PC-9 (cell line): Measurements from ENCODE around the gene MED26. TPM values are rescaled to one million over a fixed set of nuclear protein-coding genes. Genes with fewer than 3 reads are reported as not detected.

Experiments
- BruUV-seq: library from RNA; stranded (reverse); fragments of 400-500 nt; replicated peaks from 2 replicates; lab custom pipeline; 2021; lab: Mats Ljungman, UMichigan
- CTCF ChIA-PET: fragments of 300-600 bp; sonication (Branson Sonifier 250); formaldehyde crosslinking; loops from one replicate; lab custom pipeline; 2022; ENCODE audit warnings: antibody characterized with exemption; lab: Charles Lee
- POLR2A ChIA-PET: fragments of 300-600 bp; sonication (Branson Sonifier 250); formaldehyde crosslinking; loops from one replicate; lab custom pipeline; 2022; ENCODE audit warnings: antibody characterized with exemption; ENCODE audit not compliant: unreplicated experiment; lab: Charles Lee
- DNase-seq, 2 experiments: peaks; one replicate each; pipeline versions ENCODE4 v3.0.0 to v3.0.0-alpha.2; 2015 to 2022; ENCODE audit warnings: mixed read lengths in 1 of 2
- H2AFZ ChIP-seq: fragments of 200-600 bp; sonication (generic); 2 replicates; pipeline ENCODE4 v1.8.1; 2017; ENCODE audit warnings: antibody characterized with exemption
- H3F3A ChIP-seq: fragments of 200-600 bp; sonication (generic); 2 replicates; pipeline ENCODE4 v1.8.1; 2017; ENCODE audit warnings: antibody characterized with exemption, mild to moderate bottlenecking, low read depth; ENCODE audit not compliant: insufficient read depth
- H3K27ac ChIP-seq: fragments of 200-600 bp; sonication (generic); 2 replicates; pipeline ENCODE4 v1.6.1; 2016; ENCODE audit warnings: mixed run types
- H3K27me3 ChIP-seq: fragments of 200-600 bp; sonication (generic); 2 replicates; pipeline ENCODE4 v1.6.1; 2016; ENCODE audit warnings: low read depth, mixed run types; ENCODE audit not compliant: insufficient read depth
- H3K36me3 ChIP-seq: fragments of 200-600 bp; sonication (generic); 2 replicates; pipeline ENCODE4 v1.6.1; 2016; ENCODE audit warnings: low read depth, mixed run types
- H3K4me1 ChIP-seq: fragments of 200-600 bp; sonication (generic); replicated peaks from 2 replicates; pipeline ENCODE4 v1.6.1; 2016; ENCODE audit warnings: mixed run types; ENCODE audit not compliant: insufficient read depth
- H3K4me2 ChIP-seq: fragments of 200-600 bp; sonication (generic); 2 replicates; pipeline ENCODE4 v1.6.1; 2017; ENCODE audit warnings: mixed run types
- H3K4me3 ChIP-seq: fragments of 200-600 bp; sonication (generic); 2 replicates; pipeline ENCODE4 v1.6.1; 2016; ENCODE audit warnings: mixed run types
- H3K79me2 ChIP-seq: fragments of 200-600 bp; sonication (generic); 2 replicates; pipeline ENCODE4 v1.6.1; 2017; ENCODE audit warnings: low read depth, mixed run types
- H3K9me2 ChIP-seq: fragments of 200-600 bp; sonication (generic); 2 replicates; pipeline ENCODE4 v1.8.1; 2017; ENCODE audit warnings: mild to moderate bottlenecking; ENCODE audit not compliant: insufficient read depth
- H3K9me3 ChIP-seq: fragments of 200-600 bp; sonication (generic); 2 replicates; pipeline ENCODE4 v1.8.1; 2016; ENCODE audit warnings: low read depth; ENCODE audit not compliant: insufficient read depth
- H4K20me1 ChIP-seq: fragments of 200-600 bp; sonication (generic); 2 replicates; pipeline ENCODE4 v1.8.1; 2017; ENCODE audit not compliant: insufficient read depth
- CTCF ChIP-seq: fragments of 200-600 bp; sonication (generic); conservative IDR thresholded peaks from 2 replicates; pipeline ENCODE4 v1.6.1; 2017; ENCODE audit warnings: mixed run types, antibody characterized with exemption, mild to moderate bottlenecking, moderate library complexity
- EZH2 ChIP-seq: fragments of 200-600 bp; sonication (generic); IDR thresholded peaks from 2 replicates; pipeline ENCODE4 v1.8.0; 2017; ENCODE audit warnings: antibody characterized with exemption, low read depth
- intact Hi-C: fragments of 100-400 bp; cut with micrococcal nuclease; formaldehyde crosslinking; loops from one replicate; pipeline ENCODE4 v1.10.0; 2022; ENCODE audit not compliant: unreplicated experiment
- total RNA-seq: library from RNA; stranded (reverse); gene quantifications from 2 replicates; pipeline ENCODE4 v1.2.3, GENCODE V29; 2021

Gene MED26
- total RNA-seq, 1 experiment from 2014 or later = 11.9 TPM

- Histone ChIP-seq H3K79me2 (no peaks in the 10 kb centered on the region), H3K4me1 (no peaks in the 10 kb centered on the region), H3K27ac (no peak overlapping the region), H2AFZ (no peak overlapping the region), H3K36me3 (peaks cover 32% of the 10 kb centered on the region), H4K20me1 (peaks cover 53% of the 10 kb centered on the region), H3K27me3 (no peaks in the 10 kb centered on the region), H3K4me2 (no peak overlapping the region), H3K9me3 (no peaks in the 10 kb centered on the region), H3K9me2 (no peaks in the 10 kb centered on the region), H3K4me3 (no peak overlapping the region), H3F3A (peaks cover 16% of the 10 kb centered on the region; the same call in 1 of the 2 replicates)
- TSS peak; percentile 12 for BruUV-seq
- DNase-seq = peak in 1 of 2 experiments; percentile 45
- CTCF ChIA-PET = interaction anchor here (0.6 kb wide), 1 partner anchor 88 kb away, joined by 8 read pairs; no protein-coding TSS in a partner anchor
- POLR2A ChIA-PET = interaction anchor here (0.5 kb wide), 1 partner anchor 145 kb away, joined by 3 read pairs; no protein-coding TSS in a partner anchor
- TF ChIP-seq CTCF = no peak
- TF ChIP-seq EZH2 = no peak
- intact Hi-C loops = no loop called here
Observed at GRCh38 chr19:16527334-16527935, 100.6 kb downstream of the MED26 start.

- BruUV-seq = no TSS peak
- H4K20me1 ChIP-seq = peaks cover 51% of the 10 kb centered on the region
- no peak overlapping the region for H3K4me2 ChIP-seq
- H3K79me2 ChIP-seq = no peaks in the 10 kb centered on the region
- no peak overlapping the region for H3K27ac ChIP-seq
- POLR2A ChIA-PET = no interaction called here
- intact Hi-C loops = no loop called here
- peaks cover 21% of the 10 kb centered on the region for H3K36me3 ChIP-seq
- H3K9me2 ChIP-seq = no peaks in the 10 kb centered on the region
- no peaks in the 10 kb centered on the region for H3K9me3 ChIP-seq
- TF ChIP-seq CTCF (no peak), EZH2 (no peak)
- no peak overlapping the region for H2AFZ ChIP-seq
- no peaks in the 10 kb centered on the region for H3K4me1 ChIP-seq
- CTCF ChIA-PET = no interaction called here
- no peak for DNase-seq
- peaks cover 16% of the 10 kb centered on the region; the same call in 1 of the 2 replicates for H3F3A ChIP-seq
- no peaks in the 10 kb centered on the region for H3K27me3 ChIP-seq
- H3K4me3 ChIP-seq = no peak overlapping the region
Observed at GRCh38 chr19:16525751-16526481, 102.1 kb downstream of the MED26 start.

GRCh38 chr19:16524991-16525734 lies 102.8 kb downstream of the MED26 start:
- intact Hi-C loops = no loop called here
- Histone ChIP-seq H3K79me2 (no peaks in the 10 kb centered on the region), H3K4me2 (no peak overlapping the region), H3K9me2 (no peaks in the 10 kb centered on the region), H3K36me3 (peaks cover 18% of the 10 kb centered on the region), H3K27ac (no peak overlapping the region), H3K4me1 (no peaks in the 10 kb centered on the region), H3K27me3 (no peaks in the 10 kb centered on the region), H3K9me3 (no peaks in the 10 kb centered on the region), H2AFZ (no peak overlapping the region), H3K4me3 (no peak overlapping the region), H3F3A (peaks cover 13% of the 10 kb centered on the region; the same call in 1 of the 2 replicates), H4K20me1 (peaks cover 59% of the 10 kb centered on the region)
- DNase-seq = no peak
- TF ChIP-seq CTCF (no peak), EZH2 (no peak)
- BruUV-seq = no TSS peak
- ChIA-PET POLR2A (no interaction called here), CTCF (no interaction called here)
